Measurements from ENCODE around the gene RDX. TPM values are rescaled to one million over a fixed set of nuclear protein-coding genes. Genes with fewer than 3 reads are reported as not detected.

RDX gene
- total and polyA plus RNA-seq, 9 of the 15 experiments (the other 6 are each of a cell fraction or from before 2014, with no cell fraction given) = 35.6 to 62.1 (median 54.3) TPM

DNA sequence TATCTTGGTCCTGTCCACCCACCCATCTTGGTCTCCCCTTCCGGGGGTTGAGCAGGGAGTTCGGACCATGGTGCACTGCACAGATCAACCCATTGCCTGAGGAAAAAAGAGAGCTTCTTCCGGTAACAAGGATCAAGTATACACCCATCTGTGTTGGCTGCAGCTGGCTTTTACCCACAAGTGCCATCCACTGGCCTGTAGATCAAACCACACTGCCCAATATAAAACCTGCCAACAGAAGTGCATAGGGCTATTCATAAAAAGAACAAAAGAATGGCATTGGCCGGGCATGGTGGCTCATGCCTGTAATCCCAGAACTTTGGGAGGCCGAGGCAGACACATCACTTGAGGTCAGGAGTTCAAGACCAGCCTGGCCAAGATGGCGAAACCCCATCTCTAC is 108.7 kb downstream of the RDX start:
- no peak overlapping the region for H3K4me2 ChIP-seq (ENCODE audit: insufficient read depth, low read length)
- H3K79me2 ChIP-seq (ENCODE audit: control insufficient read depth, insufficient read depth, low read length) = no peaks in the 10 kb centered on the region
- no peaks in the 10 kb centered on the region for H3K4me1 ChIP-seq (replicated peaks in 1 of 2; ENCODE audit: control insufficient read depth in 2 of 2, insufficient read depth in 2 of 2, low read length in 2 of 2)
- CTCF ChIA-PET (ENCODE audit: low intra/inter-chr PET ratio) = no interaction called here
- peaks cover 0 to 11% of the 10 kb centered on the region in 2 experiments; a peak in 1 of 5 replicates for H3K27me3 ChIP-seq (ENCODE audit: control insufficient read depth in 2 of 2, insufficient read depth in 2 of 2, low read length in 2 of 2)
- no peaks in the 10 kb centered on the region for H3K9me1 ChIP-seq (ENCODE audit: control insufficient read depth, insufficient read depth, low read length)
- H3K36me3 ChIP-seq (ENCODE audit: control insufficient read depth, insufficient read depth, low read length) = no peaks in the 10 kb centered on the region
- POLR2A ChIA-PET = no interaction called here
- BruUV-seq (replicated peaks) = no TSS peak
- WGBS (ENCODE audit: insufficient coverage, low coverage, missing lambda C conversion rate) = 26% methylated on average over 6 of the region's 6 CpGs
- H3K4me3 ChIP-seq = no peak overlapping the region
- no peaks in the 10 kb centered on the region for H4K20me1 ChIP-seq (replicated peaks; ENCODE audit: control insufficient read depth, insufficient read depth, low read length)
- intact Hi-C loops (cut with micrococcal nuclease) (no loop called here), in situ Hi-C loops (cut with MboI) (loop anchor here (25.0 kb wide), 1 partner anchor 1050 kb away; the partner anchor contains the start of gene POU2AF2)
- no peak overlapping the region for H2AFZ ChIP-seq (ENCODE audit: low read depth, low read length)
- no peak for ATAC-seq
- no peak for FAIRE-seq
- TF ChIP-seq ZNF124 (CRISPR knock-in tag; IDR thresholded peaks at IDR 0.05) = no peak
- TF ChIP-seq, protein P1, sequence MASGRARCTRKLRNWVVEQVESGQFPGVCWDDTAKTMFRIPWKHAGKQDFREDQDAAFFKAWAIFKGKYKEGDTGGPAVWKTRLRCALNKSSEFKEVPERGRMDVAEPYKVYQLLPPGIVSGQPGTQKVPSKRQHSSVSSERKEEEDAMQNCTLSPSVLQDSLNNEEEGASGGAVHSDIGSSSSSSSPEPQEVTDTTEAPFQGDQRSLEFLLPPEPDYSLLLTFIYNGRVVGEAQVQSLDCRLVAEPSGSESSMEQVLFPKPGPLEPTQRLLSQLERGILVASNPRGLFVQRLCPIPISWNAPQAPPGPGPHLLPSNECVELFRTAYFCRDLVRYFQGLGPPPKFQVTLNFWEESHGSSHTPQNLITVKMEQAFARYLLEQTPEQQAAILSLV (tag; IDR thresholded peaks at IDR 0.05) = no peak
- TF ChIP-seq CBX2 (IDR thresholded peaks at IDR 0.05; ENCODE audit: insufficient read depth, low read length, poor library complexity, severe bottlenecking) = no peak
- no peak for TF ChIP-seq CREM (IDR thresholded peaks at IDR 0.05; ENCODE audit: low read depth)
- TF ChIP-seq, protein P2, sequence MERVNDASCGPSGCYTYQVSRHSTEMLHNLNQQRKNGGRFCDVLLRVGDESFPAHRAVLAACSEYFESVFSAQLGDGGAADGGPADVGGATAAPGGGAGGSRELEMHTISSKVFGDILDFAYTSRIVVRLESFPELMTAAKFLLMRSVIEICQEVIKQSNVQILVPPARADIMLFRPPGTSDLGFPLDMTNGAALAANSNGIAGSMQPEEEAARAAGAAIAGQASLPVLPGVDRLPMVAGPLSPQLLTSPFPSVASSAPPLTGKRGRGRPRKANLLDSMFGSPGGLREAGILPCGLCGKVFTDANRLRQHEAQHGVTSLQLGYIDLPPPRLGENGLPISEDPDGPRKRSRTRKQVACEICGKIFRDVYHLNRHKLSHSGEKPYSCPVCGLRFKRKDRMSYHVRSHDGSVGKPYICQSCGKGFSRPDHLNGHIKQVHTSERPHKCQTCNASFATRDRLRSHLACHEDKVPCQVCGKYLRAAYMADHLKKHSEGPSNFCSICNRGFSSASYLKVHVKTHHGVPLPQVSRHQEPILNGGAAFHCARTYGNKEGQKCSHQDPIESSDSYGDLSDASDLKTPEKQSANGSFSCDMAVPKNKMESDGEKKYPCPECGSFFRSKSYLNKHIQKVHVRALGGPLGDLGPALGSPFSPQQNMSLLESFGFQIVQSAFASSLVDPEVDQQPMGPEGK (CRISPR knock-in tag; IDR thresholded peaks at IDR 0.05; ENCODE audit: borderline replicate concordance) = no peak
- TF ChIP-seq SMARCA4 (IDR thresholded peaks at IDR 0.05) = no peak
- no peak for TF ChIP-seq SPI1 (IDR thresholded peaks at IDR 0.05; ENCODE audit: borderline replicate concordance, low read depth, low read length)
- no peak for TF ChIP-seq E2F3 (CRISPR knock-in tag; IDR thresholded peaks at IDR 0.05)
- no peak for TF ChIP-seq TEAD2 (tag; IDR thresholded peaks at IDR 0.05)
- no peak for TF ChIP-seq PTTG1 (tag; IDR thresholded peaks at IDR 0.05; ENCODE audit: low read depth)
- TF ChIP-seq, protein P3, sequence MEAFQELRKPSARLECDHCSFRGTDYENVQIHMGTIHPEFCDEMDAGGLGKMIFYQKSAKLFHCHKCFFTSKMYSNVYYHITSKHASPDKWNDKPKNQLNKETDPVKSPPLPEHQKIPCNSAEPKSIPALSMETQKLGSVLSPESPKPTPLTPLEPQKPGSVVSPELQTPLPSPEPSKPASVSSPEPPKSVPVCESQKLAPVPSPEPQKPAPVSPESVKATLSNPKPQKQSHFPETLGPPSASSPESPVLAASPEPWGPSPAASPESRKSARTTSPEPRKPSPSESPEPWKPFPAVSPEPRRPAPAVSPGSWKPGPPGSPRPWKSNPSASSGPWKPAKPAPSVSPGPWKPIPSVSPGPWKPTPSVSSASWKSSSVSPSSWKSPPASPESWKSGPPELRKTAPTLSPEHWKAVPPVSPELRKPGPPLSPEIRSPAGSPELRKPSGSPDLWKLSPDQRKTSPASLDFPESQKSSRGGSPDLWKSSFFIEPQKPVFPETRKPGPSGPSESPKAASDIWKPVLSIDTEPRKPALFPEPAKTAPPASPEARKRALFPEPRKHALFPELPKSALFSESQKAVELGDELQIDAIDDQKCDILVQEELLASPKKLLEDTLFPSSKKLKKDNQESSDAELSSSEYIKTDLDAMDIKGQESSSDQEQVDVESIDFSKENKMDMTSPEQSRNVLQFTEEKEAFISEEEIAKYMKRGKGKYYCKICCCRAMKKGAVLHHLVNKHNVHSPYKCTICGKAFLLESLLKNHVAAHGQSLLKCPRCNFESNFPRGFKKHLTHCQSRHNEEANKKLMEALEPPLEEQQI (IDR thresholded peaks at IDR 0.05) = no peak
- no peak for TF ChIP-seq KHSRP (IDR thresholded peaks at IDR 0.05)
- TF ChIP-seq ZNF12 (CRISPR knock-in tag; IDR thresholded peaks at IDR 0.05) = no peak
- no peak for TF ChIP-seq ZNF3 (CRISPR knock-in tag; IDR thresholded peaks at IDR 0.05)
- TF ChIP-seq ETV6 (IDR thresholded peaks at IDR 0.05; ENCODE audit: borderline replicate concordance in 1 of 2, low read depth in 2 of 2, low read length in 1 of 2) = no peak
- no peak for TF ChIP-seq ETV6 (CRISPR knock-in tag; IDR thresholded peaks at IDR 0.05; ENCODE audit: borderline replicate concordance)
- TF ChIP-seq MYBL2 (IDR thresholded peaks at IDR 0.05; ENCODE audit: low read depth) = no peak
- TF ChIP-seq MYBL2 (CRISPR knock-in tag; IDR thresholded peaks at IDR 0.05; ENCODE audit: borderline replicate concordance) = no peak
- TF ChIP-seq ZNF561 (CRISPR knock-in tag; conservative IDR thresholded peaks at IDR 0.05) = no peak
- DNase-seq (ENCODE audit: extremely low read depth in 1 of 4, low spot score in 3 of 4) = no peak
- no peak overlapping the region for H3K27ac ChIP-seq (ENCODE audit: extremely low read depth, low read depth, low read length)
- no peaks in the 10 kb centered on the region for H3K9me3 ChIP-seq (replicated peaks; ENCODE audit: control insufficient read depth, insufficient read depth, low read depth, low read length)
- no peak overlapping the region for H3K9ac ChIP-seq (ENCODE audit: insufficient read depth in 1 of 2, low read depth in 2 of 2, low read length in 2 of 2)

Measured in K562 (cell line).